Prostate gland (tissue), 2 donors: ENCODE data around the gene AMACR. TPM values are rescaled to one million over a fixed set of nuclear protein-coding genes. Genes with fewer than 3 reads are reported as not detected.

Source experiments
- DNase-seq: peaks from one replicate; pipeline ENCODE4 v3.0.0-alpha.2; 2019; ENCODE audit warnings: low spot score
- H3K27ac ChIP-seq, 2 donors: fragments of 200-600 bp; sonication (generic); 2 replicates each; pipeline ENCODE4 v1.5.1; 2017 to 2019
- H3K27me3 ChIP-seq: fragments of 200-600 bp; sonication (generic); replicated peaks from 2 replicates; pipeline ENCODE4 v1.5.1; 2019; ENCODE audit not compliant: insufficient read depth
- H3K36me3 ChIP-seq, 2 donors: fragments of 200-600 bp; sonication (generic); 1 replicate in 1 of 2; 2 replicates in 1 of 2; pipeline versions ENCODE4 v1.5.1 to v1.8.1; 2017 to 2019
- H3K4me1 ChIP-seq: fragments of 200-600 bp; sonication (generic); replicated peaks from 2 replicates; pipeline ENCODE4 v1.5.1; 2019
- H3K4me3 ChIP-seq, 2 donors: fragments of 200-600 bp; sonication (generic); 2 replicates each; pipeline ENCODE4 v1.5.1; 2017 to 2019
- H3K9me3 ChIP-seq: fragments of 200-600 bp; sonication (generic); 2 replicates; pipeline ENCODE4 v1.5.1; 2017
- CTCF ChIP-seq, 4 experiments: fragments of 200-600 bp in 2 of 4; fragments of 450-650 bp in 2 of 4; sonication (generic) in 2 of 4; IDR thresholded peaks; 1 replicate in 3 of 4; 2 replicates in 1 of 4; pipeline ENCODE4 v1.5.1; 2016 to 2019; ENCODE audit warnings: antibody characterized with exemption in 4 of 4, mild to moderate bottlenecking in 2 of 4, moderate library complexity in 2 of 4
- POLR2A ChIP-seq: fragments of 450-650 bp; IDR thresholded peaks from one replicate; pipeline ENCODE4 v1.6.1; 2016; ENCODE audit warnings: antibody characterized with exemption, mild to moderate bottlenecking
- POLR2AphosphoS5 ChIP-seq: sonication (generic); formaldehyde crosslinking; IDR thresholded peaks from one replicate; pipeline ENCODE4 v1.6.1; 2017; ENCODE audit warnings: antibody characterized with exemption
- WGBS: methylation state at CpG from one replicate; pipeline ENCODE4 v1.1.5; 2018; 5-methylcytosine and 5-hydroxymethylcytosine counted together
- intact Hi-C: fragments of 100-400 bp; cut with DNase I; formaldehyde crosslinking; loops from one replicate; pipeline ENCODE4 v1.14.2; 2022
- total RNA-seq, 2 donors: library from RNA; depleted of rRNA; stranded (reverse); fragments of >200 nt; gene quantifications; one replicate each; pipeline ENCODE4 v1.1.0, GENCODE V29; 2016

The AMACR gene
- total RNA-seq, 2 donors from 2014 or later, result 14.8 to 21.8 TPM

GRCh38 chr5:33968211-33969005 lies 39.4 kb downstream of the AMACR start:
- Histone ChIP-seq H3K27ac (no peak overlapping the region), H3K9me3 (no peaks in the 10 kb centered on the region), H3K4me1 (no peaks in the 10 kb centered on the region), H3K36me3 (no peaks in the 10 kb centered on the region), H3K4me3 (no peak overlapping the region), H3K27me3 (no peaks in the 10 kb centered on the region)
- WGBS, result 50% methylated on average over 3 of the region's 3 CpGs
- intact Hi-C loops, result no loop called here
- no peak for DNase-seq
- TF ChIP-seq POLR2A (no peak), POLR2AphosphoS5 (no peak), CTCF (IDR thresholded peaks at IDR 0.05) (no peak)

GRCh38 chr5:33966805-33967204 lies 41.0 kb downstream of the AMACR start:
- Histone ChIP-seq H3K27me3 (no peaks in the 10 kb centered on the region), H3K36me3 (no peaks in the 10 kb centered on the region), H3K4me3 (no peak overlapping the region), H3K27ac (no peak overlapping the region), H3K9me3 (no peaks in the 10 kb centered on the region), H3K4me1 (no peaks in the 10 kb centered on the region)
- DNase-seq, result no peak
- WGBS, result 71% methylated on average over 2 of the region's 2 CpGs
- no peak for TF ChIP-seq POLR2AphosphoS5
- TF ChIP-seq POLR2A, result no peak
- no peak for TF ChIP-seq CTCF (IDR thresholded peaks at IDR 0.05)
- intact Hi-C loops, result no loop called here

GRCh38 chr5:33964132-33964700 lies 43.6 kb downstream of the AMACR start:
- H3K27me3 ChIP-seq, result no peaks in the 10 kb centered on the region
- 81% methylated on average over 2 of the region's 2 CpGs for WGBS
- H3K36me3 ChIP-seq, result no peaks in the 10 kb centered on the region
- intact Hi-C loops, result no loop called here
- no peak for DNase-seq
- no peak overlapping the region for H3K27ac ChIP-seq
- H3K9me3 ChIP-seq, result no peaks in the 10 kb centered on the region
- TF ChIP-seq CTCF (IDR thresholded peaks at IDR 0.05) (no peak), POLR2AphosphoS5 (no peak), POLR2A (no peak)
- no peak overlapping the region for H3K4me3 ChIP-seq
- H3K4me1 ChIP-seq, result no peaks in the 10 kb centered on the region

- Histone ChIP-seq H3K36me3 (no peaks in the 10 kb centered on the region), H3K27me3 (no peaks in the 10 kb centered on the region), H3K4me1 (no peaks in the 10 kb centered on the region), H3K9me3 (no peaks in the 10 kb centered on the region), H3K27ac (no peak overlapping the region), H3K4me3 (no peak overlapping the region)
- TF ChIP-seq POLR2AphosphoS5, result no peak
- no peak for TF ChIP-seq POLR2A
- no peak for TF ChIP-seq CTCF (IDR thresholded peaks at IDR 0.05)
- WGBS, result 55% methylated on average over 2 of the region's 2 CpGs
- intact Hi-C loops, result no loop called here
- DNase-seq, result no peak
Observed at GRCh38 chr5:33958176-33958575, 49.7 kb downstream of the AMACR start.
